DLD1 (cell line): ENCODE results near the gene MPRIP.

ENCODE experiments used
- in situ Hi-C: cut with HindIII; loops from 2 replicates; pipeline ENCODE4 v1.10.0; 2017; ENCODE audit warnings: low sequenced_read_pairs

Gene MPRIP

DNA sequence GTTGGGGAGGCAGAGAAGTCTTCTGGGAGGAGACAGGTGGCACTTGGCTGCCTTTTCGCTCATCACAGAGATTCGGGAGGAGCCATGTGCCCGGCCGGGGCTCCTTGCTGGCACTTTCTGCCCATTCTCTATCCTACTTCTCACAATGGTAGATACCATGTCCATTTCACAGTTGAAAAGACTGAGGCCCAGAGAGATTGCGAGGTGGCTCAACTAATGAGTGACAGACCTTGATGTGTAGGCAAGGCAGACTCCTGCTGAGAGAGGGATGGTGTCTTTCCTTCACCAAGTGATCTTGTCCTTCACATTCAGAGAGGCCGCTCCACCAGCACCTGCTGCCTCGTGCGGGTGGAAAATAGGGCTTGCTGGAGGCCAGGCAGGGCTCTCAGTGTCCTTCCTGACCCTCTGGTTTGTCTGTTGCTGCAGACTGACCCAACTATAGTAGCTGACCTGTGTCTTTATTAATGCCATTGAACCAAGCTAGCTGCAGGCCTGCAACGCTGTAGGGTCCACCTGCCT lies 42.1 kb downstream of the MPRIP start:
- in situ Hi-C loops: no loop called here

DNA sequence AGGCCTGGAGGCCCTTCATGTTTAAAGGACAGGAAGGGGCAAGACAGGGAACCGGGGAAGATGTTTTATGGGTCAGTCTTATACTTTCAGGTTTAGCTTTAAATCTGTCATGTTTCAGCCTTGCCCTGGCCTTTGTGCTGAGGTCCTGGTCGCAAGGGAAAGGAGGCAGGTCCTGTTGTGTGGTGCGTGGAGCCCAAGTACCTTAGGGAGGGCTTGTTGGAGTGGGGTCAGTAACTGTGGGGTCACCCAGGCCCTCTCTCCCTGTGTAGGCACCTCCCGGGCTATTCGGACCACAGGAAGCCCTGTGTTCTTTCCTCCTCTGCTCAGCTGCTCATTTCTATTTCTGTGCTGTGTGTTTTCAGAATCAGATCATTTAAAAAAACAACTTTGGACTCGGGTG lies 42.7 kb downstream of the MPRIP start:
- in situ Hi-C loops: no loop called here

DNA sequence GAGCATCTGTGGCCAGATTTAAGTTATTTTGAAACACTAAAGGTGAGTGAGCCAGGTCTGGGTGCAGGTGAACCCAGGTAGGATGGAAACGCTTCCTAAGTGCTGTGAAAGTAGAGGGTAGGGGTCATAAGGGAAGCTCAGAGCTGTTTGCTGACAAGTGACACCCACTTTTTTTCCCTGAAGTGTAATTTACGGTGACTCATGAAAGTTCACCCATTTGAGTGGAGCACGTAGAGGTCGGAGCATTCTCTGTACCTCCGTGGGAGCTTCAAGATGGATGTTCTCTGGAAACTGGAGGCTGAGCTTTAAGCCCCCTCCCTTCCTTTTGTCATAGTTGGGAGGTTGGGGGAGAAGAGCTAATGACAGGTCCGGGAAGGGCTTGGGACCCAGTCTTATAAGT lies 44.3 kb downstream of the MPRIP start:
- in situ Hi-C loops: no loop called here

DNA sequence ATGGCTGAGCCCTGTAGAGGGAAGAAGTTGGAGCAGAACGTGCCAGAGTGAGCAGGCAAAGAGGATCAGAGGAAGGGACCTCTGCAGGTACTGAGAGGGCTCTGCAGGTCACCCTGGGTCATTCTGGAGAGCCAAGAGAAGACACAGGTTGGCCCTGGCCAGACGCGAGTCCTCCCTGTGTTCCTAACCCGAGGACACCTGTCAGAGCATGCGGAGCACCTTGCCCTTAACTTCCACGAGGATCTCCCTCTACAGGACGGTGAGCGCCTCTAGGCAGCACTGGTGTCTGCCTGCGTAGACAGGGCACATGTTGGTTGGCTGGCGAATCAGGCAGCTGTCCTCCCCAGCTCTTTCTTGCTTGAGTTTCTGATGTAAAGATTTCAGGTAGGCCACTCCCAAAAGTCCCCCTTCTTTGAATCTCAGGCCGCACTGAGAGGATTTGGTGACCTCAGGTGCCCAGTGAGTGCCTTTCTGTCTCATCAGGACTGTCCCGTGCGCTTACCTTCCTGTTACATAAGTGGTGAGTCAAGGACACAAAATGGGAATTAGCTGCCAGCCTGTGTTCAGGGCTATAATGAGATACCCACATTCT lies 45.3 kb downstream of the MPRIP start:
- in situ Hi-C loops: no loop called here

DNA sequence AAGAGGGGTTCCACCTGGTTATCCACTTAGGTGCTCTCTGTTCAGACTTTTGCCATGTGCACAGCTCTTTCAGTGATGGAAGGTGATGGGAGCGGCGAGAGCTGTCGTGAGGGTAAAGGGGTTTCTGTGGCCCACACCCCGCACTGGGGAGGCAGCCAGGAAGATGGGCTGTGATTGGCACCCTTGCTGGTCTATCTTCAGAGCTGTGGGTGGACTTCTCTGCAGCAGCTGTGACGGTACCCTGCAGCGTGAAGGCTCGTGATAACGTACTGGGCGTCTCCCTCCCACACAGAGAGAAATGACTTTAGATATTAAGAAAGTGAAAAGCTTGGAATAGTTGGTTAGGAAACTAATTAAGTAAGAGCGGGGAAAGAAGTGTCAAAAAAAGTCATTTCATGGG lies 45.8 kb downstream of the MPRIP start:
- in situ Hi-C loops: no loop called here

DNA sequence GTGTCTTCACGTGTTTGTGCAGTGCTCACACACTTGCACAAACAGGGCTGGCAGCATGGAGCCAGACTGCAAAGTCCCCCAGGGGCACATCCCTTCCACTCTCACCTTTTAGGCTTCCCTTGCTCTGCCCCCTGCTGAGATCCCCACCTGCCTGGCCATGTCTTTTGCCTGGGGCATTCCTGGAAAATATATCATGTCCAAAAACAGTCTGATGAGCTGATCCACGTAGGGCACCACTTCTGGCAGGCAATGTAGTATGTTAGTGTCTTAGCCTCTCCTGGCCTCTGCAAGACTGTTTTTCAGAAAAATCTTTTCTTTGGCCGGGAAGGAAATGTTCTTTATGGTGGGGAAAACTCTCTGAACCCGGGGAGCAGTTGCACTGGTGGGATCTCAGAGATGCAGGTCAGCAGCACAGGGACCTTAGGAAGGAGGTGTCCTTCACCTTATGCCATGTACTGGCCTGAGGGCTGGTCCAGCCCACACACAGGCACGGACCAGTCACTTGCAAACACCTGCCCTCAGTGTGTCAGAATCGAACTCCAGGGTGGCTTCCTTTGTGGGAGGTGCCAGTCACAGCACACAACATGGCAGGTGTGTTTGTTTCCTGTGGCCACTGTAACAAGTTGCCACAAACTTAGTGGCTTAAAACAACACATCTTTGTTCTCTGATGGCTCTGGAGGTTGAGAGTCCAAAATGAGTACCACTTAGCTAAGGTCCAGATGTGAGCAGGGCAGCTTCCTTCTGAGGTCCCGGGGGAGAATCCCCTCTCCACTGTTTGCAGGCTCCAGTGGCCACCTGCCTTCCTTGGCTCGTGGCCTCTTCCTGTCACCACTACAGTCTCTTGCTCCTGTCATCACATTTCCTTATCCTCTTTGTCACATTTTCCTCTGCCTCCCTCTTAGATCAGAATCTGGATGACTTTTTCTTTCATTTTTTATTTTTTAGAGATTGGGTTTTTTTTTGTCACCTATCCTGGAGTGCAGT lies 46.6 kb downstream of the MPRIP start:
- in situ Hi-C loops: no loop called here

DNA sequence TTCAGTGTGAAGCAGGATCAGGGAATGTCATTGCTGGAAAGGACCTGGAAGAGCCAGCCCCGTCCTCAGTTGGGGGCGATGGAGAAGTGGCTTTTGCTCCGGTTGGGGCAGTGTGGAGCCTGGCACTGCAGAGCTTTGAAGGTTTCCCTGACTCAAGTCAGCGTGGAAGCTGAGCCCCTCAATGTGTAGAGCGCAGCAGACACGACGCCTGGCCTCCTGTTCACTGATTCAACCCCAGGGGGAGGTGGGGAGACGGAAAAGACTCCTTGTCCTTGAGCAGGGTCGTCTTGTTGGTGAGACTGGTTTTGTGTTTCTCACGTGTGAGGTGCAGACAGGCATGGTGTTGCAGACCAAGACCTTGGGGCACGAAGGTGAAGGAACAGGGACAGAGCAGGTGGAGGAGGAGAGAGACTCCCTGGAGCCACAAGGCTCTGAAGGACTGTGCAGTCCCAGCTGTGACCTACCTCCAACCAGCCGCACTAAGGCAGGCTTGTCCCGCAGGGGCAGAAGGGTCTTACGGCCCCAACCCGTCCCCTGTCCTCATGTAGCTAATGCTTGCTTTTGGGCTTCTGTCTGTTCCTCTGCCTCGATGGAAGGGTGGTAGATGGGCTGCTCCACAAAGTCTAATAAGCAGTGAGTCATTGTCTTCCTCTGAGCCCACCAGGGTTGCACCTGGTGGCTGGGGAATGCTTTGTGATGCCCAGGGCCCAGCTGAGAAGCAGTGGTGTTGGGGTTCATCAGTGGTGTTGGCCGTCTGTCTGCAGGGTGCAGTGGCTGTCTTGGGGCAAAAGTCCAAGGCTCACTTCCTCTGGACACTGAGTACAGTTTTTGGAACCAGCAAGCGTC lies 47.8 kb downstream of the MPRIP start:
- in situ Hi-C loops: no loop called here

DNA sequence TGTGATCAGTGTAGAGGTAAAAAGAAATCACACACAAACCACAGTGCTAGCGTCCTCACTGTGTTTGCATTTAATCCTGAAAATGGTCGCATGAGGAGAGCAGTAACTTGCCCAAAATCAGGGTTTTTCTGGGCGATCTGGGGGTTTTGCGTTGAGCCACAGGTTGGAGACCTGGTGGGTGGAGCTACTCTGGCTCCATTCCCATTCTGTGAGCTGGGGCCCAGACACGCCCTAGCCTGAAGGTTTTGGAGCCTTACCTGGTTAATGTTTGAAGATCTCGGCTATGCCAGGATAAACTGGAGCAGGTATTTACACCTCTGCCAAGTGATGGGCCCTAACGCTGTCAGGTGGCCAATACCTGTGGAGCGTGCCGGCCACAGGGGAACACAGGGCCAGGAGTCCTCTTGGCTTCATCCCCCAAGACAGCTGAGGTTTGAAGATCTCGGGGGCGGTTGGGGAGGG lies 48.4 kb downstream of the MPRIP start:
- in situ Hi-C loops: no loop called here

DNA sequence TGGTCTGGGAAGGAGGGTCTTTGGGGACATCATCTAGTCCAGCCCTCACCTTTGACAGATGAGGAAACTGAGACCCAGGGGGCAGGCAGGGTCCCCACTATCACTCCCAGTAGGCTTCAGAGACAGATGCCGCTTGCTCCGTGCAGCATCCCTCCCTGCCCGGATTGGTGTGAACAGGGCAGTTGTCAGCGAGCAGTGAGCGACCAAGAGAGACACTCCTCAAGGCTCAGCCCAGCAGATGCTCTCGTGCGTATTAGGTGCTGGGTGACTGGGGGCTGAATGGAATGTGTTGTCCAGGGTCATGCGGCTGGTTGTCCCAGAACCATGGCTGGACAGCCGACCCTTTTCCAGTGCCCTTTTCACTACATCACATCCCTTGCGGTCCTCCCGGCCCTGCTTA lies 49.0 kb downstream of the MPRIP start:
- in situ Hi-C loops: no loop called here

DNA sequence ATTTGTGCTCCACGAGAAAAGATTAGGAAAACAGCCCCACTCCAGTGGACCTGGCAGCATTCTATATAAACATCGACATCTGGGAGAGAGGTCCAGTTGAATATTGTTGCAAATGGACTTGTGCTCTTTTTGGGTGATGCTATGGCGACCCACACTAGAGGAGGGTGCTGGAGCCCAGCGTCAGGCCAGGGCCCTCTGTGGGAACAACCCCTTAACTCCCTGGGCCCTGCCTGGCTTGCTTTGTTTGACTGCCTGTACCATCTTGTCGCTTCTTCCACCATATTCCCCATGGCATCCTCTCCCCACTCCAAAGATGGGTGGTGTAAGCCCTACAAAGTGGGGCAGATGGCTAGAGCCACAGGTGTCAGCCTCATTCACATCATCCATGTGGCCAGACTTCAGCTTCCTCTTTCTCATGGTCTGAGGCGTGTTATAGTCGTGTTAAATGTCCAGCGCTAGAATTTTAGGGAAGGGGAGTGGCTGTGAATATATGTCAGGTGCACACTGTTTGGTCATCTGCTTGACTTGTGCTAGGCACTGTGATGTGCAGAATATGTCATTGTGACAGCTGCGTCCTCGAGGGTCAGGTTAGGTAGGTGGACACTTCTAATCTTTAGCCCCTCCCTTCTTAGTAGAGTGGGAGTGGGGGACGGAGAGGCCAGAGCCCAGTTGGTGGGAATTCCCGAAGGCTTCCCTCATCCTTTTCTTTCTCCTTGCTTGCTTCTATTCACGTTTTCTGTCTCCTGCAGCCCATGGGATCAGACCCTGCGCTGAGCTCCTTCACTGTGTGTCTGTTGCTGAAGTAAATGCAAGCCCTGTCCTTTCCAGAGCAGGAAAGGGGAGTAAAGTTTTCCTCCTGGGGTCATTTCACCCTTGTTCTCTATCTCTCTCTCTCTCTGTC lies 49.8 kb downstream of the MPRIP start:
- in situ Hi-C loops: no loop called here

DNA sequence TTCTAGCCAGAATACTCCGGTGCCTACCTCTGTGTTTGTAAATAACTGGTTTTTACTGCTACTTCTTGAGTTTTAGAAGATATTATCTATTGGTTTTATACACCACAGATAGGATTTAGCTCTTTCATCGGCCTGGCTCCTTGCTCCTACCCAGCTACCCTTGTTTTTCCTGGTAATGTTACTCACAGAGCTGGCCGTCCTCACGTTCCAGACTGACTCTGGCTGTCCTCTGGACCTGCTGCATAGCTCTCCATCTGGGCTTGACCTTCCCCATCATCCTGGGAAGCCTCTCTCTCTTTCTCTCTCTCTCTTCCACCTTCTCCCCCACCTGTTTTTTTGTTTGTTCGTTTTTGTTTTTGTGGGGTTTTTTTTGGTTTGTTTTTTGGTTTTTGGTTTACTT lies 51.5 kb downstream of the MPRIP start:
- in situ Hi-C loops: no loop called here

DNA sequence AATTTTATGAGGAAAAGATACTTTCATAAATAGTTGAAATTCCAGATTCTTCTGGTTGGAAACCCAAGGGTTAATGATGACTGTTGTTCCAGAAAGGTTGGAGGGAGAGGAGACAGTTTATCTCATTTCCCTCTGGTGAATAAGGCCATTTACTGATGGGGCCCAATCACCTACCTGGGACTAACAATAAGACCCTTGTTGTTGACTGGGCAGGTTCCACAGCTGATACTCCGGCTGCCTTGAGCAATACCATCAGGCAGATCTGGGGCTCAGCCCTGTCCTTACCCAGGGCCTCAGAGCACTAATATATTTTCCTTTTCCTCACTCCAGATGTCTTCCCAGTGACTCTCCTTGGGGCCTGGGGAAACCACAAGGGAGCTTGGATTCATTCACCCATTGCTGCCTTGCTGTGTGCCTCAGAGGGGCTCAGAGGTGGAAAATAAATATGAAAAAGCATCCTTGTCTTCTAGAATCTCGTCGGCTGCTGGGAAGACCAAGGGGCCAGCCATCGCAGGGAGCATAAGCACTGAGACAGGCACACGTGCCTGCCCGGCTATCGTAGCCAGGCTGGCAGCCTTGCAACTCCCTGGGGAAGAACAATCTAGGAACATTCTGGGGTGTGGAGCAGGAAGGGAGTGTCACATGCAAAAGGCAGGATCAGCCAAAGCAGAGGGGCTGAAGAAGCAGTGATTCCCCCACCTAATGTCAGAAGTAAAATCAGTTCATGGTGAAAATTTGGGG lies 54.4 kb downstream of the MPRIP start:
- in situ Hi-C loops: no loop called here

DNA sequence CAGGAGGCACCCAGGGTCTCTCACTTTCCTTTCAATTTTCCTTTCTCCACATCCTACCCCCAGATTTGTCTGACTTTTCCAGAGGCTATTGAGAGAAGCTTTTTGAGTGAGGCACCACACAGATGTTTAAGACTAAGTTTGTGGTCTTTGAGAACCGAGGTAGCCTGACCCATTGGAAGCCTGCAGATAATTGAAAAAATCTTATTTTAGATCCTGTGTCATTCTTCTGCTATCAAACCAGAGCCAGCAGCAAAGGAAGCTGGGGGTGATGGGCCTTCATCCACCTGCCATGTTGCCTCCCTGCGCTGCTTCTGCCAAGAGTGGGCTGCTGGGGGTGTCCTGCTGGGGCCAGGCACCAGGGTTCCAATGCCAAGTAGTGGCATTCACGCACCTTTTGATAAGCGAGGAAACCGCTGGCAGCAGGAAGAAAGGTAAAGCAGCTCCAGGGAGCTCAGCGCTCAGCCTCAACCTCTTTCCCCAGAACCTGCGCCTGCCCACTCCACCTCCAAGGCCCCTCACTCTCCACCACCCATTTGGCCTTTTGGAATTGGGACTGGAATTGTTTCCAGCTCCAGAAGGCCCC lies 55.6 kb downstream of the MPRIP start:
- in situ Hi-C loops: no loop called here

DNA sequence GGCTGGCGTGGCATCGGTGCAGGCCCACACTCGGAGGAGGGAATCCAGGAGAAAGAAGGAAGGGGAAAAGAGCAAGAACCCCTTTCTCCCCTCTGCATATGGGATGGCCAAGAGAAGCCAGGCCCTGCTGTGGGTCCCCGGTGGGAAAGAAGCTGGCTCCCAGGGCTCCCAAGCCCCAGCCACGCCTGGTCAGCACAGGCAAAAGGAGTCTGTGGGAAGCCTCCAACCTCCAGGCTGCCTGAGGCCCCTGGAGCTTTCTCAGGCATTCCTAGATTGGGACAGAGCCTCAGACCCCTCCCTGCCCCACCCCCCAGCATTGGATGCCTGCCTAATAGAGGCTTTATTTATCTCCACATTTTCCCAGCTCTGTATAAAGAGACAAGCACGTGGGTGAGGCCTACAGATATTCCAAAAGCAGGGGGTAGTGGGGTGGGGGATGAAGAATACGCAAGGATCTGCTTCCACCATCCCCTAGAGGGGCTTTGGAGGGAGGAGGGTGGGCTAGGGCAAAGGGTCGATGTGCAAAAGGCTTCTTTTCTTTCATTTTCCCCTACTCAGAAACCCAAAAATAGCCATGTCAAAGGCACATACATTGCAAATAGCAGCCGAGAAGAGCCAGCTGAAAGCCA lies 56.4 kb downstream of the MPRIP start:
- in situ Hi-C loops: no loop called here

DNA sequence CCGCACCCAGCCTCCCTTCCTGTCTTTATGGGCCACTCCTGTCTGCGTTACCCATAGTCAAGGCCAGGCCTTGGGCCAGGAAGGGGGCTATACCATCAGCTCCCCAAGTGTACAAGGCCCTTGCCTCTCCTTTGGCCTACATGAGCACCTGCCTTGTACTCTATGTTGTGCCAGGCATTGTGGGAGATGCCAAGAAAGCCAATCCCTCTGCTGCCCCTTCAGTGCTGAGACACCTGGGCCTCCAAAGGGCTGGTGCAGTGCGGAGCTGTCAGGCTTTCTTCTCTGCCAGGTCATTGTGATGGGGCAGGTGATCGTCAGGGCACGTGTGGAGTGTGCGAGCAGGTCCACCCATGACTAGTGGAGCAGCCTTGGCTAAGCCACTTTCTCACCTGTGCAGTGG lies 59.9 kb downstream of the MPRIP start:
- in situ Hi-C loops: no loop called here

DNA sequence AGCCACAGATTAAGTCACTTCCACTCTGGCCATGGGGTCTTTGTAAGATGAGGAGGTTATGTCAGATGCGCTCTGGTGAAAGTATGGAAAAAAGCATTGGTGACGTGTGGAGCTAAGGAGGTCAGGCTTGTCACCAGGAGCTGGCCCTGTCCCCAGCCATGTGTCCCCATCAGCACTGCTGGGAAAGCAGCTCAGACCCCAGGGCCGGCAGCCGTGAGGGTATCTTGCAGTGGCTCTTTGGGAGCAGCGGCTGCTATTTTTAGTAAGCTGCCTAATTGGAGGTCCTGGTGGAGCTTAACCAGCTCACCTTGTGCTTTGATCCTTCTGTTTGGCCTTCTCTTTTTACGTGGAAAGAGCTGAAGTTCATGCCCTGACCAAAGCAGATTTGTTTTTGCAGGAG lies 60.9 kb downstream of the MPRIP start:
- in situ Hi-C loops: no loop called here

DNA sequence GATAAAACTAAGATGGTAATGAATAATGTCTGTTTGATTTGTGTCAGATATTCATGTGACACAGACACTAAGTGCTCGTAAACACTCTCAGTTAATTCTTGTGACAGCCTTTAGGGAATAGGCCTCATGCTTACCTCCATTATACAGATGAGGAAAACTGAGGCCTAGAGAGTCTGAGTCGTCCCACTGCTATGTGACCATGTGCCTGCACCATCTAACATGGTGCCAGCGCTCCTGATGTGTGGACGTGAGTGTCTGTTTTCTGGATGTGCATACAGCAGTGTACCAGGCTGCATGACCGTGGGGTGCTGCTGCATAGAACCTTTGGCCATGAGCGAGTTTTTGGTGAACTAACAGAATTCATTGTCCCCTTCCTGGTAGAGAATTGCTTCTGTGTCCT lies 61.8 kb downstream of the MPRIP start:
- in situ Hi-C loops: no loop called here

DNA sequence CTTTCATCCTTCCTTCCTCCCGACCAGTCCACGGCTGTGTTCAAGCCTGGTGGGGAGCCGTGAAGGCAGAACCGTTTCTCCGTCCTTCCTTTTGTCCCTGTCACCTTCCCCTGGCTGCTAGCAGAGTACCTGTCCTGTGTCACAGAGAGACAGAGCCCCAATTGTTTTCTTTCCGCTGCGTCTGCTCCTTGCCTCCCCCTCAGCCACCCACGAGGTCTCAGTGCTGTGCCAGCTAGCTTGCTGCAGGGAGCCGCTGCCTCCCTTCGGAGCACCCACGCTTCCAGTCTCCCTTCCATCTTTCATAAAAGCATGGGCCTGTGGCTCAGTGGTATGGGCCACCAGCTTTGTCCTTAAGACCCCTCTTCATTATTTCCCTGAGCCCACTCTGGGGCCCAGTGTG lies 62.2 kb downstream of the MPRIP start:
- in situ Hi-C loops: no loop called here

DNA sequence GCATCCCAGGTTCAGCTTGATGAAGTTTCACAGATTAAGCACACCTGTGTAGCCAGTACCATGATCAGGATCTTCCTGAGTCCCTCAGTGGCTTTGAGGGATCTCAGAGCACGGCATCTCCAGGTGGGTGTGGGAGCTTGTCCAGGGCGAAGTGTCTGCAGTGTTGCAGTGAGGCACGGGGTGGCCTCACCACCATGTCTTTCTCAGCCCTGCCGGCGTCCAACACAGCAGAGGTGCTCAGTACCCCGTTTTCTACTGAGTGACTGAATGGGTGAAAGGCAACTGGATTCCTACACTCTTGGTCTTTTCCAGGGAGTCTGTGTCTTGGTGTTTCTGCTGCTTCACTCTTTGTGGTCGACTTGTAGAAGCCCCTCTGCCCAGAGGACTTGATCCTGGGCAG lies 63.7 kb downstream of the MPRIP start:
- in situ Hi-C loops: no loop called here
